Measurements from ENCODE around the gene MVK.

The MVK gene

DNA sequence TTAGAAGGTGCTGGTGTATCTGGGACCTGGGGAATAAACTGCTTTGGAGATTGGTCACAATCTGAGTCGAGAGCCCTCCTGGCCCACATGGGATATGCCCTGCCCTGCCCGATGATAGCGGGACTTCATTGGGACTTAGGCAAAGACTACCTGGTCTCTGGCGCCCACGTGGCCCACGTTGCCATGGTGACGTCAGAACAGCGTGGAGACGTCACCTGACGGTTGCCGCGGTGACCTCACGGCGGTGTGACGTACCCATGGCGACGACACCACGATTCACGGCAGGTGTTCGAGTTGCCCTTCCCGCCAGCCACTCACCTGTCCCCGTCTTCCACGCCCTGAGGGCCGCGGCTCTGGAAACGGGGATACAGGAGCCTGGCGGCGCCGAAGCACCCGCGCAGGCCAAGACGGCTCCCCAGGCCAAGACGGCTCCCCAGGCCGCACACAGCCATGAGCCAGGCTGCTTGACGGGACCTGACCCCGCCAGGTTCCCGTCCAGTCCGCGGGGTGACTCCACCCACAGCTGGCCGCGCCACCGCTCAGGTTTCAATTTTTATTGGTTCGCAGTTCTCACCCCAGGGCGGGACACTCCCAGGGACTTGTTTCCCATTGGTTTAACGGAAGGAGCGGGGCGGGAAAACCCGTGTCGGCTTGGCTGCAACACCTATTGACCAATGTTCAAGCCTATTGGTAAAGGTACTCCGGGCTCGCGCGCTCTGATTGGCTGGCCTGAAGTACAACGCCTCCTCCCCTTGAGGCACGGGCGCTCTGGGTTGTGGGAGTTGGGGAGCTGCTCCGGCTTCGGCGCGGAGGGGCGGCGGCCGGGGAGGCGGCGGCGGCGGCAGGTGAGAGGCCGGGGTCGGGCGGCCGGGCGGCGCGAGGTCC, at the start of gene MVK, which contains the start of gene MMAB:
TSS of gene MVK (plus strand) at position 766 of the 885 bp plus-strand sequence. CDS start 1,029 bp downstream, outside the sequence.
TSS of gene MMAB (minus strand) at position 476 of the 885 bp plus-strand sequence. CDS start at position 452, 24 bp downstream.
- peak; percentile 99 for DNase-seq (ENCODE audit: low read depth)

DNA sequence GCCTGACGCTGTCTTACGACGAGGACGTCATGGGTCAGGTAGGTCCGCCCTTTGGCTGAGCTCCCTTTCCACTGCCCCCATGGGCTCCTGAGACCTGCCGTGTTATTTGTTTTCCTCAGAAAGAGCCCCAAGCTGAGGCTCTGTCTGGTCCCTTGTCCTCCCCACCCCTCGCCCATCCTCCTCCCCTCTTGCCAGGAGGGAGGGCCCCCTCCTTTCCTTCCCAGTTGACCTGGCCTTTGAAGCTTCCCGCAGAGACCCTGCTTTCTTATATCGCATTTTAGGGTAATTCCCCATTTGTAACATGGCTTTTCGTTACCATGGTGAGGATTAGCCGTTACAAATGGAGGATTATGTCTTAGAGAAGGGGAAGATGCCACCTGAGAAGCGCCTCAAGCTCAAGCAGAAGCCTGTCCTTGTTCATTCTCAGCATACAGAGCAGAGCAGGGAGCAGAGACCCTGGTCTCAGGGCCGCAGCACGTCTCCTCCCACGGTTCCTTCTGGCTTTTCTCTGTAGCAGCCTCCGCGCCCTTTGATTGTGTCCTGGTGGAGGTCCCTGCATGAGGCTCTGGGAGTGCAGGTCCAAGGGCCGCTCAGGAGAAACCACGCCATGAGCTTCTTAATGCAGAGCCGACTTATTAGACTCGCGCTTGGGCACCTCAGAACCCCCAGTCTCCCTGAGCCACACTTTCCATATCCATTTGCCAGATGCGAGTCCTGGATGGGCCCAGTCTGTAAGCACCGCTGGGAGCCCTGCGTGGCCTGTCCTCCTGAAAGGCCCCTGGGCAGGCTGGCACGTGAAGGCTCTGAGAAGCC, 48.9 kb upstream of the MVK start:
- DNase-seq (ENCODE audit: low read depth), result no peak

DNA sequence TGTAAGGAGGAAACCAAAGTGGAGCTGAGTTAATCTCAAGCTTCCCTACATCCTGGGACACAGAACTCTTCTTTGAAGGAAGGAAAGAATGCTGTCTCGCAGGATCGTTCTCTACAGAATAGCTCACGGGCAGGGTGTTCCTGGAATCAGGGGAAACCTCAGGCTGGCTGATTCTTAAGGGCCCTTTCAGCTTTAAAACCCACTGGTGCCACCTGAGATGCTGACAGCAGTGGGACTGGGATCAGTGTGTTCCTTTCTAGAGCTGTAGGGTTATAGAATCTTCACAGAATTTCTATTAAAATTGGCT, 48.4 kb upstream of the MVK start:
- no peak for DNase-seq (ENCODE audit: low read depth)

DNA sequence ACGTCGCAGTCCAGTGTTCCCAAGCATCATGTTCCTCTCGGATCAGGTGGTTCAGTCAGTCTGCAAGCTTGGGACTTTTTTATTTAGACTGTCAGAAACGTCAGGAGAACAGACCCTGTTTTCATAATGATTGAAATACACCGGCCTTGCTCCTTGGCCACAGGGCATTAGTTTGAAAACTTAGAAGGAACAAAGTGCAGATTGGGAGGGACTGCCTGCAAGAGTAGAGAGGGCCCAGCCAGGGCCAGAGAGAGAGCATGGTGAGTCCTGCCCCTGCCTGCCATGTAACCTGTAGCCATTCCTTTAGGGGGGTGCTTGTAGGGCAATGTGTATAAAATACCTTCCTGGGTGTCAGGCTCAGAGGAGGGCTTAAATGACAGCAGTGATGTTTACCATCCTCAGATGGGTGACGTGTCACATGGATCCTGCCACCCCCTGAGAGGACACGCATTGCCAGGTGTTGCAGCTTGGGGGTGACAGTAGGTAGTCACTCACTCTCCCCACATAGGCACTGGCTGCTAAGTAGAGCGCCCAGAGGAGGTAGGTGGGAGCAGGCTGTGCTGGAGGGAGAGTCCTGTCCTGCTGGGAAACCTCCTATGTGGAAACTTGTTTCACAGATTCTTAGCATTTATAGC, 46.0 kb upstream of the MVK start:
- no peak for DNase-seq (ENCODE audit: low read depth)

DNA sequence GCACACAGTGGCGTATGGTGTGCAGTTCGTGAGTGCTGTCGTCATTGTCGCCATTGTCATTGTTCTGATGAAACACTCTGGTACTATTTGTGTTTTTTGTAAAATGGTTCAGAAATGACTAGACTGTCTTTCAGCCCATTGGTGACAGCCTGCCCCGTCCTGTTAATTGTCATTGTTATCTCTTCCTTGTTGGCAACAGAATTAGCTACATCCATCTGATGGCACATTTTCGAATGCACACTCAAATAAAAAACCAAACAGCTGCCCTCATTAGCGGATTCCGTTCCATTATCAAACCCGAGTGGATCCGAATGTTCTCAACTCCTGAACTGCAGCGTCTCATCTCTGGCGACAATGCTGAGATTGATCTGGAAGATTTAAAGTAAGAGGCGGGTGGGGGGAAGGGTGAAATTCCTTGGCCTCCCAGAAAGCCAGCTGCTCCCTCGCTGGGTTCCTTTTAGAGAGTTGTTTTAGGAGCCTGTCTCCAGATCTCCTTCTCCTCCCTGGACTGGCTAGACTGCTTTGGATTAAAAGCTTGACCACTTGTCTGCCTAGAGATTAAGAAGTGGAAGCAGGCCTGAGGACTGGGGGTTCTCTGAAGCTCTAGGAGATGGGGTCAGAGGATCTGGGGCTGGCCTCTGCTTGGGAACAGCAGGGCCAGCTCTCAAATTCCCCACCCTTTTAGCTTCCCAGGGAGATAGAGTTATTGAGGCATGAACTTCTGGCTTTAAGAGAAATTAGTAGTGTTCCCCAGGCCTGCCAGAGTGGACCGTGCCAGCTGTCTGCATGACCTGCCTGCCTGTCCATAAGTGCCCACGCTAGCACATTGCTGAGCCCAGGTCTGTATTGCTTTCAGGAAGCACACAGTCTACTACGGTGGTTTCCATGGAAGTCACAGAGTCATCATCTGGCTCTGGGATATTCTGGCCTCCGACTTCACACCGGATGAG, 43.6 kb upstream of the MVK start:
- no peak for DNase-seq (ENCODE audit: low read depth)

DNA sequence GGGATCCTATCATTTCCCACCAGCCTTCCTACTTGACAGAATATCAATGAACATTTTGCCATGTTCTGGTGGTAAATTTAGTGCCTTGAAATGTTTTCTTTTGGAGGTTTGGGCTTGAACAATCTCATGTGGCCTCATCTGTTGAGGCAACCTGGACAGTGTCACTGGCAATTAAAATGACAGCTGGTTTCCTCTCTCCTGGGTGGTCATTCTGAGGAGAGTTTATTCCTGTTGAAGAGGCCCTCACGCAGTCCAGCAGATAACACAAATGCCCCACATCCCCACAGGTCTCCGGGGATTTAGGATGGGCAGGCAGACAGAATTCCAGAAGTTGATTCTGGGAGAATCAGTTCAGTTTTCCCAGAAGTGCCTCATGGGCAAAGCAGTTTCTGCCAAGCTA, 42.2 kb upstream of the MVK start:
- DNase-seq (ENCODE audit: low read depth), result no peak

DNA sequence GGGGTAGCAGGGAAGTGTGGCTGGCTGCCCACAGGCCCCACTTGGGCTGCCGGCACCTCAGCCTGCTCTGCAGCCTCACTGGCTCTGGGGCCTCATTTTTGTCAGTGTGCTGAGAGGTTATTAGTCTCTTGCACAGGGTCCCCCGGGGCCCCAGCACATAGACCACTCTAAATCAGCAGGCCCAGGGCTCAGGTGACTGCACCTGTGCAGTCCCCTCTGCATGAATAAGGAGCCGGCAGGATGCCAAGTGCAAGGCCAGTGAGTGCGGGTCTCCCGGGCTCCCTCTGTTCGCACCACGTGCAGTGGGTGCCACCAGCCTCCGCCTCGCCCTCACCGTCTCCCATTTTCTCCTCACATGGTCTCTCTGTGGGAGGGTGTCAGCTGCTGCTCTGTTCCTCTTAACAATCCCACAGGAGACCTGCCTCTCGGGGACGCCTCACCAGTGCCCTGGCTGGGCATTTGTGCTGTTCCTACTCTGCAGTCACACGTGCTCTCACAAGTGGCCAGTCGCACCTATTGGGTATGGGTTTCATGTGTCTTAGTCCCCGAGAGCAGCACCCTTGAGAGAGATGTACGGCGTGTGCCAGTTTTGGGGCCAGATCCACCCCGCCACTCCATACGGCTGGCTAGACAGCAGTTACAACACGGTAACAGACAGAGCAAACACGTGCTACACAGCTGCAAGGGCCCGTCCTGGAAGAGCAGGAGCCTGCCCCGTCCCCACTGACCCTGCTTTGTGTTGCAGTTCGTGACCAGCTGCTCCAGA, 40.7 kb upstream of the MVK start:
- DNase-seq (ENCODE audit: low read depth), result no peak

DNA sequence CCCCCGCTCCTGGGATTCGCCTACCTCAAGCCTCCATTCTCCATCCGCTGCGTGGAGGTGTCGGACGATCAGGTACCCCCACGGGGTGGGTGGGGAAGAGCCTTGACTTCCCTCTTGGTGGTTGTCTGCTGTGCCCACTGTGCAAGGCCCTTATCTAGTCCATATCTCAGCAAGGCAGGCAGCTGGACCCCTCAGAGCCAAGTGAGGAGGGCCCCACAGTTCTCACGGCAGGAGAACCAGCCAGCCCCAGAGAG, 40.2 kb upstream of the MVK start:
- no peak for DNase-seq (ENCODE audit: low read depth)

DNA sequence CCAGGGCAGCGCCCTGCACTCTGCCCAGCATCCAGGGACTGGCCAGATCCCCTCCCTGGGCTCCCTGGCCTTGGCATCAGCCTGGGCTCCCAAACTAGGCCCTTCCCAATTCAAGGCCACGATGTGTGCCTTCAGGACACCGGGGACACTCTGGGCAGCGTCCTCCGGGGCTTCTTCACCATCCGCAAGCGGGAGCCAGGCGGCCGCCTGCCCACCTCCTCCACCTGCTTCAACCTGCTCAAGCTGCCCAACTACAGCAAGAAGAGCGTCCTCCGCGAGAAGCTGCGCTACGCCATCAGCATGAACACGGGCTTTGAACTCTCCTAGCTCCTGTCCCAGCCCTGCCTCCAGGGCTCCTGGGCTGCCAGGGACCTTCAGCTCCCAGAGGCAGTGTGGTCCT, 39.1 kb upstream of the MVK start:
- no peak for DNase-seq (ENCODE audit: low read depth)

DNA sequence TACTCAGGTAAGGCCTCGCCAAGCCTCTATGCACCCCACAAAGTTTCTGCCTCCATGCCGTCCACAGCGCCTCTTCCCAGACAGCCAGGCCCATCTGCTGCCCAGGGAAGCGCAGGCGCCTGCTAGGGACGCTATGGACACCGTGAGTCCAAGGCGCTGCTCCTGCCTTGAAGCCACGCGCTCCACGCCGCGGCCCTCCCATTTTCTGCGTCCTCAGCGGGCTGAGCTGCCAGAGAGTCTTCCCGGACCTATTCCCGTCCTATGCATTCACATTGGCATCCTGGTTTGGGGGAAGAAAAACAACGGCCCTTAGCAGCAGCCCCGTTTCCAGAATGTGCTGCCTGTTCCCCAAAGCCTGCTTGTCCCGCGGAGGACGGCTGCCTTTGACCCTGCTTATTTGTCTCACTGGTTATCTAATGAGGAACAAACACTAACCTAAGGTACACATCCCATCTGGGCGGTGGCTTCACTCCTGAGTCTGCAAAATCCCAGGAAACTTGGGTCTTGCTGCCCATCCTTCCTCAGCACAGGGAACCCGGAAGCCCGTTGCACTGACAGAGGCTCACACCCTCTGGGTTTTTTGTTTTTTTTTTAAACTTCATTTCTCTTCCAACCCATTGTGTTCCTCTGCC, 38.2 kb upstream of the MVK start:
- DNase-seq (ENCODE audit: low read depth), result no peak

DNA sequence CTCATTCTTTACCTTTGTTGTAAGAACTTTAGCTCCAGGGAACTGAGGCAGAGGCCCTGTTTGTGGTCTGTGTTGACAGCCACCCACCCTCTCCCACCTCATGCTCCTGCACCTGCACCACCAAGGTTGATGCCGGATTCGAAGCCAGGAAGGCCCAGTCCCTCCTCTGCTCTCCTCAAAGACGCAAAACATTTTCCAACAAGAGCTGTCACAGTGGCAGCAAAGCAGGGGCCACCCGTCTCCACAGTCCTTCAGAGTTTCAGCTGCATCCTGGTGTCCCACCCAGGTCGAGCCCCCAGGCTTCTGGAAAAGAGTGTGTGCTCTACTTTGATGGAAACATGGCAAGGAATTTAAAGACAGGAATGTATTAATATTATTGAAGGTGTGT, 37.7 kb upstream of the MVK start:
- DNase-seq (ENCODE audit: low read depth), result no peak

DNA sequence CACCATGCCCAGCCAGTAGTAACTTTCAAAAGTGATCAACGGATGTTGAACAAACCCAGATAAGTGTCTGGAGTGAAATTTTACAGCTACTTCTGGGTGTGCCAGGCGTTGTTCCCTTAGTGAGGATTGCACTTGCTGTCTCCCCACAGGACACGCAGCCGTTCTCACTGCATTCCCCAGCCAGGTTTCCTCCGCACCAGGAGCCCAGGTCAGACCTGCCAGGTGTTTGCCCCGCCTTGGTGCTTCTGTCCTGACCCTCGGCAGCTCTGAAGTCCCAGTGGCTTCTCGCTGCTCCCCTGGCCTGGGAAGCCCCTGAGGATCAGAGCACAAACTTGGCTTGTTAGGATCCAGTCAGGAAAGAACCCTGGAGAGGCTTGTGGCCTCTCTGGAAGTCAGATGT, 36.5 kb upstream of the MVK start:
- DNase-seq (ENCODE audit: low read depth), result no peak

DNA sequence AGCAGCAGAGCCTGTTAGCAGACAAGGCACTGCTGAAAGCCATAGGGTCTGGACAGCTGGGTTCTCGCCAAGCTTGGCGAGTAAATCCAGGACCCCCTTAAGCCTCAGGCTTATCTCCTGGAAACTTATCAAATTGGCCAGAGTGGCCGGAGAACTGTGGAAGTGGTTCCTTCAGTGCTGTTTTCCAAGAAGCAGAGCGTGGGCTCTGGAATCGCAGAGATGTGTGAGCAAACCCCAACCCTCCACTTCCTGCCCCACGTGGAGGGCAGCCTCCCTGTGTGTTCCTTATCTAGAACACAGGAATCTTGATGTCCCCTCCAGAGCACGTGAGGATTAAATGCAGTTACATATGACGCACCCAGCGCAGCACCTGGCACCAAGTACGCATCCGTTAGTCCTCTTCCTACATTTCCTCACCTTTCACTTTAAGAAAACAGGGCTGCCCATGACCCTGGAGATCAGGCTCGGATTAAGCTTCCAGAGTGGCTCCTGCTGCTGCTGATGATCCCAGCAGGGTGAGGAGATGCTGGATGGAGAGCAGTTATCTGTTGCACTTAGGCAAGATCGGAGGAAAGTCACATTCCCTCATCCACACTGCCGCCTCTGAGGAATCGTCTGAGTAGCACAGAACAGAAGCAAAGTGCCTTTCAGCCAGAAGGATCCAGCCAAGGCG, 35.3 kb upstream of the MVK start:
- peak; percentile 50 for DNase-seq (ENCODE audit: low read depth)

DNA sequence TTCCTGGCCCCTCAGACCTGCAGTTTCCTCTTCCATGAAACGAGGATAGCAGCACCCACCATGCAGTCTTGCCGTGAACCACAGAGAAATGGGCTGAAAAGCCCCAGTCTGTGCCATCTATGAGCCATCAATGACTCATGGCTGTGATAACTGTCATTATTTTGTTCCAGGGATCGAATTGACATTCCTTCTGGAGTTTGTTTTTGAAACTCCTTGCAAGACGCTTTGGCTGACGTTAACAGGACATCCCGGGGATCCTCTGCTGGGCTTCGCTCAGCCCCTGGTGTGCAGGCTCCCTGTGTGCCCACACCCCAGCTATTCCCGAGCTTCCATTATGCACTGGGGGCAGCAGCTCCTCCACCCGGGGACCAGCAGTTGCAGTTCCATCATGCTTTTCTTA, 34.1 kb upstream of the MVK start:
- DNase-seq (ENCODE audit: low read depth), result peak; percentile 32

DNA sequence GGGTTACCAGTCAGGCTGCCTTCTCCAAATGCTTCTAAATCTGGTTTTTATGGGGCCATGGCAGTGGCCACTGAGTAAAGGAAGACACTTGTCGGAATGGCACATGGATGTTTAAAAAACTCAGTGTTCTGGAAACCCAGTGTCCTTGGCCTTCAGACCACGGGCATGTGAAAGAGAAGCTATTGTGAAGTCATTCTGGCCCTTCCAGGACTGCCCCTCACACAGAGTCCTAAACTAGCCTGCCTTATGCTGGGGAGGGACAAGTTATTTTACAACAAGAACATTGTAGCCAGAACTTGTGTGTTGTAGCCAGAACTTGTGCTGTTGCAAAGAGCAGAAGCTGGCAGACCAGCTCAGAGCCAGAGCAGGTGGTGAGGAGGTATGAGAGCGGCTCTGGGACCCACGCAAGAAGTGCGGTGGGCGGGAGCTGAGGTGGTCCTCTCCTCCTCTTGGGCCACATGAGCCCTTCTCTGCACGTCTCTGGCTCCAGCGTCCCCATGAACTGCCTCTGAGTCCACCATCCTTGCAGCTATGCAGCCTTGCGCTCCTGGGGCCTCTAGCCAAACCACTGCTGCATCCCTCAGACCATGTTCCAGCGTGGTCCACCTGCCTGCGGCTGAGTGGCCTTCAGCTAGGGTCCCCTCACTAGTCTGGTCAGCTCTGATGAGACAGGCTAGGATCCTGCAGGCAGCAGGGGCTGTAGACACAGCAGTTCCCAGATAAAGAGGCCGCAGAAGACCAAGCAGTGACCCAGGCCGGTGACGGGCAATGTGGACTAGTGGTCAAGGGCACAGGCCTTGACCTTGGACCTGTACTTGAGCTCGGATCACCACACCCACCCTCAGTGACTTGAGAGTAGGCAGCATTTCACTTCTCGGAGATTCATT, 32.8 kb upstream of the MVK start:
- DNase-seq (ENCODE audit: low read depth), result no peak

DNA sequence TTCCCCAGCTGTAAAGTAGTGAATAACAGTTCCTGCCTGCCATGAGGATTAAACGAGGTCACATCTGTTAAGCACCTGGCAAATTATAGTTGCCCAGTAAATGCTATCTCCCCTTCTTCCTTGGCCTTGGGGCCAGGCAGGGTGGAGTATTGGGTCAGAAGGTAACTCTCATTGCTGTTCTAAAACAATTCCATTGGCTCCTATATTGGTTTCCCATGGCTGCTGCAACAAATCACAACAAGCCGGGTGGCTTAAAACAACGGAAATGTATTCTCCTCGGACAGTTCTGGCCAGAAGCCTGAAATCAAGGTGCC, 32.2 kb upstream of the MVK start:
- DNase-seq (ENCODE audit: low read depth), result no peak

DNA sequence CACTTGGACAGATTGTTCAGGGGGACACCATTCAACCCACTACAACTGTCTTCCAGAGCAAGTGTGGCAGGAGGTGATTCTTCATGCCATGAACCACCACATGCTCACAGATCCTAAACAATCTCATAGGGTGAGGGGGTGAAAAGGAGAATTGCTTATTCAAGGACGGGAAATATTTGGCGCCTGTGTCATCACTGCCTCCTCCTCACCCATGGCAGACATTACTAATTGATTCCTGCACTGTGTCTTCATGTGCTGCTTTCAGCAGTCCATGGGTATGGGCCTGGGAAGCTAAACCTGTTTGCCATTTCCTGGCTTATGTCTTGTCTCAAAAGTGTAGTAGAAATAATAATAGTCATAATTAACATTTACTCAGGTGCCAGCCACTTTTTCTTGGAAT, 31.6 kb upstream of the MVK start:
- peak; percentile 73 for DNase-seq (ENCODE audit: low read depth)

DNA sequence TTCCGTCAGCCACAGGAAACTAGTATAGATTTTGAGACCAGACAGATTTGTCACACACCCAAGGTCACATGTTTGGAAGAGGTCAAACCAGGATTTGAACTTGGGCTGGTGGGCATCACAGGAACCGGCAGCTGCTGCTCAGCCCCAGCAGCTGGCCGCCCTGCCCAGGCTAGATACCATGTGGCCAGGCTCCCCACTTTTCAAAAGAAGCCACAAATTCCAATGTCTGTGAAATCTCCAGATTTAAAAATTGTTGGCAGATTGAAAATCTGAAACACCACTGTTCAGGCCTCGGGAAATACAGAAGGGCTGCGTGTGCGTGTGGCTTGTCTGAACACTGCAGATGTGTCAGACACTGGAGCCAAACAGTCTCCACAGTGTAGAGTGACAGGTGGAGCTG, 30.7 kb upstream of the MVK start:
- no peak for DNase-seq (ENCODE audit: low read depth)

DNA sequence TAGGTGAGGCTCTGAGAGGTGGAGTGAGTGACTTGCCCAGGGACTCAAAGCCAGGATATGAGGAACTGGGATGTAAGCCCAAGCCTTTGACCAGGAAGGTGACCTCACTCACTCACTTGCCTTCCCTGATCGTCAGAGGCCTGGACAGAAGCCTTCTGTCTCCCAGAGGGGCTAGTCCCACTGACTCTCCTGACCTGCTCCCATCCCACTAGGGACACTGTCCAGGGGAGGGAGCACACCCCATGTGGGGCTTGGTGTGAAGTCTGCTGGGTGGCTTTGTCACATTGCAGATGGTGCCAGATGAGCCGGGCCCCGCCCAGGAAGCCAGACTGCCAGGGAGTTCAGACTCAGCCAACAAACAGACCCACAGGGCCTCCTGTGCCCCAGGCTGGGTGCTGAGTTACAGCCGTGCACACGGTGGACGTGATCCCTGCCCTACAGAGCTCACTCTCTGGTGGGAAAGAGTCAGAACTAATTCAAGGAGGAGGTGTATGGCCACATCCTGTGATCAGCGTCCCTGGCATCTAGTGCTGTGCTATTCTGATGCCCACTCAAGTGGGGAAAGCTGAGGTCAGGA, 28.6 kb upstream of the MVK start:
- DNase-seq (ENCODE audit: low read depth), result no peak

Data from amniotic epithelial cell (primary cell).